Tibial nerve (tissue), 4 donors: Measurements from ENCODE around the gene RTN1.

Experiments
- EP300 ChIP-seq, 2 donors: sonication (generic); formaldehyde crosslinking; IDR thresholded peaks; one replicate each; pipeline ENCODE4 v1.6.1; 2017; ENCODE audit warnings: antibody characterized with exemption in 2 of 2, mild to moderate bottlenecking in 1 of 2
- POLR2A ChIP-seq, 2 donors: fragments of 450-650 bp; IDR thresholded peaks; one replicate each; pipeline ENCODE4 v1.6.1; 2017; ENCODE audit warnings: antibody characterized with exemption in 2 of 2, mild to moderate bottlenecking in 2 of 2, moderate library complexity in 2 of 2
- TF ChIP-seq, protein P1 (sequence below), 5 experiments: fragments of 200-600 bp in 3 of 5; fragments of 450-650 bp in 2 of 5; sonication (generic) in 3 of 5; IDR thresholded peaks; one replicate each; pipeline ENCODE4 v1.5.1; 2016 to 2019; ENCODE audit warnings: antibody characterized with exemption in 5 of 5, mild to moderate bottlenecking in 3 of 5, moderate library complexity in 2 of 5

GRCh38 chr14:59836116-59836515 lies 34.5 kb downstream of the RTN1 start:
- TF ChIP-seq, protein P1, sequence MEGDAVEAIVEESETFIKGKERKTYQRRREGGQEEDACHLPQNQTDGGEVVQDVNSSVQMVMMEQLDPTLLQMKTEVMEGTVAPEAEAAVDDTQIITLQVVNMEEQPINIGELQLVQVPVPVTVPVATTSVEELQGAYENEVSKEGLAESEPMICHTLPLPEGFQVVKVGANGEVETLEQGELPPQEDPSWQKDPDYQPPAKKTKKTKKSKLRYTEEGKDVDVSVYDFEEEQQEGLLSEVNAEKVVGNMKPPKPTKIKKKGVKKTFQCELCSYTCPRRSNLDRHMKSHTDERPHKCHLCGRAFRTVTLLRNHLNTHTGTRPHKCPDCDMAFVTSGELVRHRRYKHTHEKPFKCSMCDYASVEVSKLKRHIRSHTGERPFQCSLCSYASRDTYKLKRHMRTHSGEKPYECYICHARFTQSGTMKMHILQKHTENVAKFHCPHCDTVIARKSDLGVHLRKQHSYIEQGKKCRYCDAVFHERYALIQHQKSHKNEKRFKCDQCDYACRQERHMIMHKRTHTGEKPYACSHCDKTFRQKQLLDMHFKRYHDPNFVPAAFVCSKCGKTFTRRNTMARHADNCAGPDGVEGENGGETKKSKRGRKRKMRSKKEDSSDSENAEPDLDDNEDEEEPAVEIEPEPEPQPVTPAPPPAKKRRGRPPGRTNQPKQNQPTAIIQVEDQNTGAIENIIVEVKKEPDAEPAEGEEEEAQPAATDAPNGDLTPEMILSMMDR (IDR thresholded peaks at IDR 0.05): no peak
- TF ChIP-seq POLR2A (IDR thresholded peaks at IDR 0.05): no peak
- no peak for TF ChIP-seq EP300 (IDR thresholded peaks at IDR 0.05)
